CD14-positive monocyte (primary cell): ENCODE results near the gene SEMA6D. TPM values are rescaled to one million over a fixed set of nuclear protein-coding genes. Genes with fewer than 3 reads are reported as not detected.

Experiments
- DNase-seq, 3 donors: peaks; one replicate each; pipeline ENCODE4 v3.0.0-alpha.2; 2011 to 2022
- H2AFZ ChIP-seq: 2 replicates; pipeline ENCODE4 v1.6.0; 2012; ENCODE audit warnings: mild to moderate bottlenecking, low read depth, low read length, inconsistent platforms; ENCODE audit not compliant: insufficient read depth, poor library complexity, severe bottlenecking
- H3K27ac ChIP-seq, 2 donors: 1 replicate in 1 of 2; 2 replicates in 1 of 2; pipeline ENCODE4 v1.5.1; 2012 to 2013; ENCODE audit warnings: low read length in 2 of 2, control low read depth in 1 of 2, inconsistent platforms in 1 of 2, low read depth in 1 of 2, mild to moderate bottlenecking in 1 of 2
- H3K27me3 ChIP-seq, 2 donors: one replicate each; pipeline versions ENCODE4 v1.6.0 to v1.6.1; 2011 to 2013; ENCODE audit warnings: low read length in 2 of 2; ENCODE audit not compliant: control insufficient read depth in 2 of 2, insufficient read depth in 2 of 2
- H3K36me3 ChIP-seq, 2 donors: replicated peaks in 1 of 2; 1 replicate in 1 of 2; 2 replicates in 1 of 2; pipeline versions ENCODE4 v1.5.1 to v1.6.1; 2012 to 2013; ENCODE audit warnings: low read length in 2 of 2, control low read depth in 1 of 2, inconsistent platforms in 1 of 2, mild to moderate bottlenecking in 1 of 2; ENCODE audit not compliant: insufficient read depth in 2 of 2, control insufficient read depth in 1 of 2
- H3K4me1 ChIP-seq, 2 donors: 1 replicate in 1 of 2; 2 replicates in 1 of 2; pipeline versions ENCODE4 v1.5.1 to v1.6.1; 2012 to 2013; ENCODE audit warnings: low read length in 2 of 2, control low read depth in 1 of 2, inconsistent platforms in 1 of 2, mild to moderate bottlenecking in 1 of 2, moderate library complexity in 1 of 2; ENCODE audit not compliant: insufficient read depth in 2 of 2, control insufficient read depth in 1 of 2
- H3K4me2 ChIP-seq: replicated peaks from 2 replicates; pipeline ENCODE3; 2012; ENCODE audit warnings: low read length, moderate library complexity, mild to moderate bottlenecking; ENCODE audit not compliant: poor library complexity, severe bottlenecking; ENCODE audit errors: extremely low read depth
- H3K4me3 ChIP-seq, 3 experiments: fragments of 200-600 bp in 1 of 3; sonication (generic) in 1 of 3; replicated peaks in 1 of 3; 1 replicate in 2 of 3; 2 replicates in 1 of 3; pipeline ENCODE4 v1.5.1; 2011 to 2013; ENCODE audit warnings: low read length in 3 of 3, mild to moderate bottlenecking in 3 of 3, control low read depth in 2 of 3, low read depth in 2 of 3, inconsistent platforms in 1 of 3, moderate library complexity in 1 of 3
- H3K79me2 ChIP-seq: 2 replicates; pipeline ENCODE4 v1.6.0; 2012; ENCODE audit warnings: mild to moderate bottlenecking, control low read depth, inconsistent platforms, low read length, moderate library complexity; ENCODE audit not compliant: insufficient read depth
- H3K9ac ChIP-seq: 2 replicates; pipeline ENCODE4 v1.6.0; 2017; ENCODE audit warnings: low read length, mild to moderate bottlenecking; ENCODE audit not compliant: insufficient read depth, poor library complexity, severe bottlenecking
- H3K9me3 ChIP-seq, 2 donors: replicated peaks in 1 of 2; 1 replicate in 1 of 2; 2 replicates in 1 of 2; pipeline versions ENCODE4 v1.5.1 to v1.6.1; 2012 to 2013; ENCODE audit warnings: low read length in 2 of 2, control low read depth in 1 of 2; ENCODE audit not compliant: control insufficient read depth in 1 of 2, insufficient read depth in 1 of 2
- H4K20me1 ChIP-seq: 2 replicates; pipeline ENCODE4 v1.6.0; 2012; ENCODE audit warnings: mild to moderate bottlenecking, low read length, control low read depth, moderate library complexity; ENCODE audit not compliant: insufficient read depth
- H3K27ac Mint-ChIP-seq, 7 donors: one replicate each; pipeline ENCODE4 v1.8.0; 2020; ENCODE audit warnings: mild to moderate bottlenecking in 7 of 7, mixed read lengths in 7 of 7, moderate library complexity in 6 of 7, inconsistent platforms in 2 of 7
- H3K27me3 Mint-ChIP-seq, 3 donors: one replicate each; pipeline ENCODE4 v1.8.0; 2021 to 2022; ENCODE audit warnings: low read depth in 3 of 3, mild to moderate bottlenecking in 3 of 3, mixed read lengths in 3 of 3, moderate library complexity in 3 of 3, inconsistent platforms in 1 of 3
- H3K36me3 Mint-ChIP-seq, 2 donors: one replicate each; pipeline ENCODE4 v1.8.0; 2020; ENCODE audit warnings: mixed read lengths in 2 of 2, inconsistent platforms in 1 of 2, mild to moderate bottlenecking in 1 of 2
- H3K4me1 Mint-ChIP-seq: one replicate; pipeline ENCODE4 v1.8.0; 2020; ENCODE audit warnings: mild to moderate bottlenecking, mixed read lengths
- H3K4me3 Mint-ChIP-seq, 2 donors: one replicate each; pipeline ENCODE4 v1.8.0; 2020; ENCODE audit warnings: mild to moderate bottlenecking in 2 of 2, mixed read lengths in 2 of 2, moderate library complexity in 1 of 2
- H3K9me3 Mint-ChIP-seq, 7 donors: one replicate each; pipeline ENCODE4 v1.8.0; 2020 to 2022; ENCODE audit warnings: mixed read lengths in 7 of 7, mild to moderate bottlenecking in 6 of 7, moderate library complexity in 6 of 7, inconsistent platforms in 2 of 7
- WGBS: methylation state at CpG from one replicate; pipeline ENCODE4 v1.1.5; 2013; ENCODE audit warnings: missing lambda C conversion rate; ENCODE audit not compliant: insufficient coverage; 5-methylcytosine and 5-hydroxymethylcytosine counted together
- intact Hi-C, 2 donors: fragments of 100-400 bp; cut with micrococcal nuclease; formaldehyde crosslinking; loops; one replicate each; pipeline versions ENCODE4 v1.15.0 to v1.15.1; 2023
- polyA plus RNA-seq, 3 donors: library from polyadenylated mRNA; depleted of rRNA in 1 of 3; unstranded in 2 of 3; stranded (reverse) in 1 of 3; fragments of 300-500 nt in 2 of 3; fragments of >200 nt in 1 of 3; fragmentation: Illumina TruSeq in 2 of 3; gene quantifications; 1 replicate in 2 of 3; 2 replicates in 1 of 3; pipeline ENCODE4 v1.2.3, GENCODE V29; 2012 to 2021
- TF ChIP-seq, protein P1 (sequence below): fragments of 200-600 bp; IDR thresholded peaks from one replicate; pipeline ENCODE4 v1.8.0; 2022; ENCODE audit warnings: antibody characterized with exemption, mild to moderate bottlenecking

SEMA6D gene
- polyA plus RNA-seq, 3 donors: not detected

- DNase-seq: no peak
- H3K9ac ChIP-seq: no peak overlapping the region
- H2AFZ ChIP-seq: no peak overlapping the region
- TF ChIP-seq, protein P1, sequence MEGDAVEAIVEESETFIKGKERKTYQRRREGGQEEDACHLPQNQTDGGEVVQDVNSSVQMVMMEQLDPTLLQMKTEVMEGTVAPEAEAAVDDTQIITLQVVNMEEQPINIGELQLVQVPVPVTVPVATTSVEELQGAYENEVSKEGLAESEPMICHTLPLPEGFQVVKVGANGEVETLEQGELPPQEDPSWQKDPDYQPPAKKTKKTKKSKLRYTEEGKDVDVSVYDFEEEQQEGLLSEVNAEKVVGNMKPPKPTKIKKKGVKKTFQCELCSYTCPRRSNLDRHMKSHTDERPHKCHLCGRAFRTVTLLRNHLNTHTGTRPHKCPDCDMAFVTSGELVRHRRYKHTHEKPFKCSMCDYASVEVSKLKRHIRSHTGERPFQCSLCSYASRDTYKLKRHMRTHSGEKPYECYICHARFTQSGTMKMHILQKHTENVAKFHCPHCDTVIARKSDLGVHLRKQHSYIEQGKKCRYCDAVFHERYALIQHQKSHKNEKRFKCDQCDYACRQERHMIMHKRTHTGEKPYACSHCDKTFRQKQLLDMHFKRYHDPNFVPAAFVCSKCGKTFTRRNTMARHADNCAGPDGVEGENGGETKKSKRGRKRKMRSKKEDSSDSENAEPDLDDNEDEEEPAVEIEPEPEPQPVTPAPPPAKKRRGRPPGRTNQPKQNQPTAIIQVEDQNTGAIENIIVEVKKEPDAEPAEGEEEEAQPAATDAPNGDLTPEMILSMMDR: no peak
- no peaks in the 10 kb centered on the region for H3K27me3 ChIP-seq
- no peaks in the 10 kb centered on the region for H3K36me3 Mint-ChIP-seq
- H3K4me2 ChIP-seq: no peak overlapping the region
- H3K9me3 Mint-ChIP-seq: peaks cover 0 to 2% (median 0%) of the 10 kb centered on the region in 7 donors
- WGBS: 92% methylated on average over 2 of the region's 3 CpGs
- no peaks in the 10 kb centered on the region for H4K20me1 ChIP-seq
- H3K4me3 Mint-ChIP-seq: no peak overlapping the region
- H3K27ac ChIP-seq: no peak overlapping the region
- H3K27ac Mint-ChIP-seq: no peak overlapping the region
- H3K4me1 Mint-ChIP-seq: no peaks in the 10 kb centered on the region
- no peaks in the 10 kb centered on the region for H3K36me3 ChIP-seq
- H3K27me3 Mint-ChIP-seq: peaks cover 0 to 2% (median 0%) of the 10 kb centered on the region in 3 donors
- no peaks in the 10 kb centered on the region for H3K9me3 ChIP-seq
- intact Hi-C loops: no loop called here
- no peaks in the 10 kb centered on the region for H3K79me2 ChIP-seq
- H3K4me1 ChIP-seq: no peaks in the 10 kb centered on the region
- no peak overlapping the region for H3K4me3 ChIP-seq
Observed at GRCh38 chr15:47796339-47796738, 79.0 kb downstream of the SEMA6D start.

GRCh38 chr15:47796830-47797229, 79.5 kb downstream of the SEMA6D start:
- Histone ChIP-seq H3K36me3 (no peaks in the 10 kb centered on the region), H3K9ac (no peak overlapping the region), H3K79me2 (no peaks in the 10 kb centered on the region), H3K4me3 (no peak overlapping the region), H3K4me1 (no peaks in the 10 kb centered on the region), H3K27ac (no peak overlapping the region), H2AFZ (no peak overlapping the region), H3K9me3 (no peaks in the 10 kb centered on the region), H3K27me3 (no peaks in the 10 kb centered on the region), H3K4me2 (no peak overlapping the region), H4K20me1 (no peaks in the 10 kb centered on the region)
- H3K9me3 Mint-ChIP-seq: peaks cover 0 to 2% (median 0%) of the 10 kb centered on the region in 7 donors
- no peak overlapping the region for H3K4me3 Mint-ChIP-seq
- DNase-seq: no peak
- H3K36me3 Mint-ChIP-seq: no peaks in the 10 kb centered on the region
- TF ChIP-seq, protein P1: no peak
- intact Hi-C loops: no loop called here
- peaks cover 0 to 2% (median 0%) of the 10 kb centered on the region in 3 donors for H3K27me3 Mint-ChIP-seq
- H3K27ac Mint-ChIP-seq: no peak overlapping the region
- WGBS: 80% methylated on average over 1 of the region's 3 CpGs
- no peaks in the 10 kb centered on the region for H3K4me1 Mint-ChIP-seq
